Iris pigment epithelial cell (primary cell): ENCODE results near the gene SLC6A18.
"Not testable (repeated sequence)": the region's sequence is repeated elsewhere in the genome, so short reads cannot be mapped to it uniquely, and the experiment has no call there.

ENCODE experiments used
- DNase-seq: peaks from one replicate; pipeline ENCODE4 v3.0.0-alpha.2; 2011; ENCODE audit warnings: low read depth

The SLC6A18 gene

GRCh38 chr5:1276930-1277329 is 51.7 kb downstream of the SLC6A18 start:
- no peak for DNase-seq

- no peak for DNase-seq
Measured at GRCh38 chr5:1277331-1277730, 52.1 kb downstream of the SLC6A18 start.

- no peak for DNase-seq
Measured at GRCh38 chr5:1277781-1278180, 52.6 kb downstream of the SLC6A18 start.

- DNase-seq: no peak
Measured at GRCh38 chr5:1278216-1278615, 53.0 kb downstream of the SLC6A18 start.

- no peak for DNase-seq
Measured at GRCh38 chr5:1278656-1279442, 53.7 kb downstream of the SLC6A18 start.

GRCh38 chr5:1279443-1280151 is 54.4 kb downstream of the SLC6A18 start:
- DNase-seq: no peak

GRCh38 chr5:1280177-1281037 is 55.2 kb downstream of the SLC6A18 start:
- no peak for DNase-seq

- DNase-seq: no peak
Measured at GRCh38 chr5:1281038-1281882, 56.1 kb downstream of the SLC6A18 start.

GRCh38 chr5:1282131-1282992 is 57.2 kb downstream of the SLC6A18 start:
- DNase-seq: no peak

GRCh38 chr5:1282993-1283728 is 58.0 kb downstream of the SLC6A18 start:
- not testable (repeated sequence) for DNase-seq

GRCh38 chr5:1283729-1284041 is 58.5 kb downstream of the SLC6A18 start:
- DNase-seq: not testable (repeated sequence)

- DNase-seq: not testable (repeated sequence)
Measured at GRCh38 chr5:1284336-1284970, 59.3 kb downstream of the SLC6A18 start.

- no peak for DNase-seq
Measured at GRCh38 chr5:1285141-1285540, 60.0 kb downstream of the SLC6A18 start.

- DNase-seq: no peak
Measured at GRCh38 chr5:1285883-1286291, 60.7 kb downstream of the SLC6A18 start.

- no peak for DNase-seq
Measured at GRCh38 chr5:1288439-1289335, 63.5 kb downstream of the SLC6A18 start.

GRCh38 chr5:1289559-1289958 is 64.4 kb downstream of the SLC6A18 start:
- DNase-seq: not testable (repeated sequence)

- not testable (repeated sequence) for DNase-seq
Measured at GRCh38 chr5:1290956-1291355, 65.8 kb downstream of the SLC6A18 start.

- DNase-seq: no peak
Measured at GRCh38 chr5:1291611-1292080, 66.5 kb downstream of the SLC6A18 start.
